HEK293 (cell line): ENCODE measurements around the gene SNAI1.

Source experiments
- CTCF ChIA-PET: fragments of 350-600 bp; formaldehyde crosslinking; extraction: SDS; loops from one replicate; lab custom pipeline; 2021; ENCODE audit warnings: antibody characterized with exemption; lab: Yijun Ruan, JAX
- POLR2A ChIA-PET: fragments of 300-600 bp; formaldehyde crosslinking; extraction: SDS; loops from one replicate; lab custom pipeline; 2020; ENCODE audit warnings: antibody characterized with exemption, inconsistent platforms; lab: Yijun Ruan, JAX
- H3K27ac ChIP-seq: fragments of 200-500 bp; sonication (Bioruptor generic); 2 replicates; pipeline ENCODE4 v1.5.1; 2014; ENCODE audit warnings: low read depth, low read length, control low read depth, inconsistent platforms; ENCODE audit errors: extremely low read depth
- H3K36me3 ChIP-seq, 2 experiments: fragments of 200-500 bp in 1 of 2; sonication (Bioruptor generic) in 1 of 2; 1 replicate in 1 of 2; 2 replicates in 1 of 2; pipeline ENCODE4 v1.5.1; 2014 to 2017; ENCODE audit warnings: inconsistent platforms in 2 of 2, low read length in 2 of 2; ENCODE audit not compliant: control insufficient read depth in 2 of 2, insufficient read depth in 1 of 2
- H3K4me1 ChIP-seq: fragments of 200-500 bp; sonication (Bioruptor generic); 2 replicates; pipeline ENCODE4 v1.5.1; 2014; ENCODE audit warnings: mild to moderate bottlenecking, low read length, inconsistent platforms; ENCODE audit not compliant: control insufficient read depth, insufficient read depth
- H3K4me3 ChIP-seq: 2 replicates; pipeline ENCODE4 v1.5.1; 2011; ENCODE audit warnings: low read depth, mild to moderate bottlenecking, control low read depth, low read length, moderate library complexity
- H3K9me3 ChIP-seq: fragments of 200-500 bp; sonication (Bioruptor generic); 2 replicates; pipeline ENCODE4 v1.5.1; 2014; ENCODE audit warnings: low read depth, low read length, inconsistent platforms; ENCODE audit not compliant: control insufficient read depth, insufficient read depth
- EGR2 ChIP-seq: fragments of 450-650 bp; formaldehyde crosslinking; IDR thresholded peaks from 2 replicates; pipeline ENCODE4 v1.5.1; 2016; ENCODE audit warnings: low read depth, missing biosample characterization, missing genetic modification characterization
- GLI2 ChIP-seq: fragments of 450-650 bp; formaldehyde crosslinking; IDR thresholded peaks from 2 replicates; pipeline ENCODE4; 2017; ENCODE audit warnings: missing biosample characterization, missing genetic modification characterization, low read depth, borderline replicate concordance
- SETDB1 ChIP-seq: IDR thresholded peaks from one replicate; pipeline ENCODE4 v1.6.1; 2017; ENCODE audit warnings: mild to moderate bottlenecking, low read length, moderate library complexity, mixed read lengths; ENCODE audit not compliant: insufficient read length
- YY2 ChIP-seq: fragments of 450-650 bp; formaldehyde crosslinking; IDR thresholded peaks from 2 replicates; pipeline ENCODE4 v1.5.1; 2016; ENCODE audit warnings: missing biosample characterization, missing genetic modification characterization
- ZFHX2 ChIP-seq: fragments of 450-650 bp; formaldehyde crosslinking; conservative IDR thresholded peaks from 2 replicates; pipeline ENCODE4 v1.5.1; 2016; ENCODE audit warnings: missing biosample characterization, missing genetic modification characterization
- ZNF121 ChIP-seq: fragments of 450-650 bp; formaldehyde crosslinking; IDR thresholded peaks from 2 replicates; pipeline ENCODE4 v1.5.1; 2016; ENCODE audit warnings: missing biosample characterization, missing genetic modification characterization
- ZNF157 ChIP-seq: fragments of 450-650 bp; formaldehyde crosslinking; IDR thresholded peaks from 2 replicates; pipeline ENCODE4 v1.5.1; 2016; ENCODE audit warnings: missing biosample characterization, missing genetic modification characterization
- ZNF324 ChIP-seq: fragments of 450-650 bp; formaldehyde crosslinking; IDR thresholded peaks from 2 replicates; pipeline ENCODE4 v1.5.1; 2016; ENCODE audit warnings: missing biosample characterization, missing genetic modification characterization
- ZNF335 ChIP-seq: fragments of 450-650 bp; formaldehyde crosslinking; conservative IDR thresholded peaks from 2 replicates; pipeline ENCODE4 v1.5.1; 2016; ENCODE audit warnings: missing biosample characterization, missing genetic modification characterization
- ZNF350 ChIP-seq: fragments of 450-650 bp; formaldehyde crosslinking; IDR thresholded peaks from 2 replicates; pipeline ENCODE4 v1.5.0; 2017; ENCODE audit warnings: missing biosample characterization, mild to moderate bottlenecking, missing genetic modification characterization
- ZNF423 ChIP-seq: fragments of 450-650 bp; formaldehyde crosslinking; IDR thresholded peaks from 2 replicates; pipeline ENCODE4 v1.5.1; 2016; ENCODE audit warnings: missing biosample characterization, missing genetic modification characterization
- ZNF433 ChIP-seq: fragments of 450-650 bp; formaldehyde crosslinking; IDR thresholded peaks from 2 replicates; pipeline ENCODE4 v1.5.1; 2016; ENCODE audit warnings: missing biosample characterization, missing genetic modification characterization, low read depth
- ZNF677 ChIP-seq: fragments of 450-650 bp; IDR thresholded peaks from 2 replicates; pipeline ENCODE4 v1.5.0; 2018; ENCODE audit warnings: missing biosample characterization, mild to moderate bottlenecking, missing genetic modification characterization, moderate library complexity
- ZNF792 ChIP-seq: fragments of 450-650 bp; formaldehyde crosslinking; IDR thresholded peaks from 2 replicates; pipeline ENCODE4 v1.5.1; 2016; ENCODE audit warnings: missing biosample characterization, missing genetic modification characterization
- TF ChIP-seq, protein P1 (sequence below): fragments of 450-650 bp; formaldehyde crosslinking; IDR thresholded peaks from 2 replicates; pipeline ENCODE4 v1.5.1; 2016; ENCODE audit warnings: missing biosample characterization, missing genetic modification characterization
- TF ChIP-seq, protein P2 (sequence below): fragments of 450-650 bp; formaldehyde crosslinking; IDR thresholded peaks from 2 replicates; pipeline ENCODE4 v1.5.1; 2016; ENCODE audit warnings: missing biosample characterization, missing genetic modification characterization
- TF ChIP-seq, protein P3 (sequence below): fragments of 450-650 bp; formaldehyde crosslinking; IDR thresholded peaks from 2 replicates; pipeline ENCODE4 v1.5.1; 2016; ENCODE audit warnings: missing biosample characterization, missing genetic modification characterization, borderline replicate concordance
- TF ChIP-seq, protein P4 (sequence below): fragments of 450-650 bp; formaldehyde crosslinking; conservative IDR thresholded peaks from 2 replicates; pipeline ENCODE4 v1.5.1; 2016; ENCODE audit warnings: low read depth, missing biosample characterization, missing genetic modification characterization

Gene SNAI1

DNA sequence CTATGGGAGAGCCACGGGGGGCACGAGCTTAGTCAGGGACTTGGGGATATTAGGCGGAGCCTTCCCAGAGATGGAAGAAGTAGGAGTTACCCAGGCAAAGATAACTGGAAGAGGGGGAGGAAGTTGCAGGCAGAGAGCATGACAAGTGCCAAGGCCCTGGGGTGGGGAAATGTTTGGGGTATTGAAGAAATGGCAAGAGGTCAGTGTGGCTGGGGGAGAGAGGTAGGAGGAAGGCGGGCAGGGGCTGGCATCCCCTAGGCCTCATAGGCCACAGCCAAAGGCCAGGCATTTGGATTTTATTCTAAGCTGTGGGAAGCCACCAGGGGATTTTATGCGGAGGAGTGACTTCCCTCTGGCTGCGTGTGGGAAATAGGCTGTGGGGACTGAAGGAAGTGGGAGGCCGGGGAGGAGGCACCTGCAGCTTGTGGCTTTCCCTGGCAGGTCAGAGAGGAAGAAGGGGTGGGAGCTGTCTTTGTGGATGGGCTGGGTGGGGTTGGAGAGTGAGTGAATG, 22.7 kb downstream of the SNAI1 start (continued):
- no peak for TF ChIP-seq SETDB1
- no peak for TF ChIP-seq ZNF350 (tag by site-specific recombination)
- TF ChIP-seq, protein P1, sequence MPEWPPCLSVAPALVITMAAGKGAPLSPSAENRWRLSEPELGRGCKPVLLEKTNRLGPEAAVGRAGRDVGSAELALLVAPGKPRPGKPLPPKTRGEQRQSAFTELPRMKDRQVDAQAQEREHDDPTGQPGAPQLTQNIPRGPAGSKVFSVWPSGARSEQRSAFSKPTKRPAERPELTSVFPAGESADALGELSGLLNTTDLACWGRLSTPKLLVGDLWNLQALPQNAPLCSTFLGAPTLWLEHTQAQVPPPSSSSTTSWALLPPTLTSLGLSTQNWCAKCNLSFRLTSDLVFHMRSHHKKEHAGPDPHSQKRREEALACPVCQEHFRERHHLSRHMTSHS (tag by site-specific recombination), result no peak
- no peak for TF ChIP-seq ZNF157 (tag by site-specific recombination)
- TF ChIP-seq GLI2 (tag by site-specific recombination), result no peak
- peak; percentile 95 for TF ChIP-seq ZFHX2 (tag by site-specific recombination)
- no peak for TF ChIP-seq YY2 (tag by site-specific recombination)
- TF ChIP-seq EGR2 (tag by site-specific recombination), result peak; percentile 98
- TF ChIP-seq, protein P2, sequence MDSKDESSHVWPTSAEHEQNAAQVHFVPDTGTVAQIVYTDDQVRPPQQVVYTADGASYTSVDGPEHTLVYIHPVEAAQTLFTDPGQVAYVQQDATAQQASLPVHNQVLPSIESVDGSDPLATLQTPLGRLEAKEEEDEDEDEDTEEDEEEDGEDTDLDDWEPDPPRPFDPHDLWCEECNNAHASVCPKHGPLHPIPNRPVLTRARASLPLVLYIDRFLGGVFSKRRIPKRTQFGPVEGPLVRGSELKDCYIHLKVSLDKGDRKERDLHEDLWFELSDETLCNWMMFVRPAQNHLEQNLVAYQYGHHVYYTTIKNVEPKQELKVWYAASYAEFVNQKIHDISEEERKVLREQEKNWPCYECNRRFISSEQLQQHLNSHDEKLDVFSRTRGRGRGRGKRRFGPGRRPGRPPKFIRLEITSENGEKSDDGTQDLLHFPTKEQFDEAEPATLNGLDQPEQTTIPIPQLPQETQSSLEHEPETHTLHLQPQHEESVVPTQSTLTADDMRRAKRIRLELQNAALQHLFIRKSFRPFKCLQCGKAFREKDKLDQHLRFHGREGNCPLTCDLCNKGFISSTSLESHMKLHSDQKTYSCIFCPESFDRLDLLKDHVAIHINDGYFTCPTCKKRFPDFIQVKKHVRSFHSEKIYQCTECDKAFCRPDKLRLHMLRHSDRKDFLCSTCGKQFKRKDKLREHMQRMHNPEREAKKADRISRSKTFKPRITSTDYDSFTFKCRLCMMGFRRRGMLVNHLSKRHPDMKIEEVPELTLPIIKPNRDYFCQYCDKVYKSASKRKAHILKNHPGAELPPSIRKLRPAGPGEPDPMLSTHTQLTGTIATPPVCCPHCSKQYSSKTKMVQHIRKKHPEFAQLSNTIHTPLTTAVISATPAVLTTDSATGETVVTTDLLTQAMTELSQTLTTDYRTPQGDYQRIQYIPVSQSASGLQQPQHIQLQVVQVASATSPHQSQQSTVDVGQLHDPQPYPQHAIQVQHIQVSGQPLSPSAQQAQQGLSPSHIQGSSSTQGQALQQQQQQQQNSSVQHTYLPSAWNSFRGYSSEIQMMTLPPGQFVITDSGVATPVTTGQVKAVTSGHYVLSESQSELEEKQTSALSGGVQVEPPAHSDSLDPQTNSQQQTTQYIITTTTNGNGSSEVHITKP (tag by site-specific recombination), result 0 out of 2 replicates have a peak, but pooled peaks have one; percentile 4
- TF ChIP-seq ZNF324 (tag by site-specific recombination), result no peak
- no peak for TF ChIP-seq ZNF792

DNA sequence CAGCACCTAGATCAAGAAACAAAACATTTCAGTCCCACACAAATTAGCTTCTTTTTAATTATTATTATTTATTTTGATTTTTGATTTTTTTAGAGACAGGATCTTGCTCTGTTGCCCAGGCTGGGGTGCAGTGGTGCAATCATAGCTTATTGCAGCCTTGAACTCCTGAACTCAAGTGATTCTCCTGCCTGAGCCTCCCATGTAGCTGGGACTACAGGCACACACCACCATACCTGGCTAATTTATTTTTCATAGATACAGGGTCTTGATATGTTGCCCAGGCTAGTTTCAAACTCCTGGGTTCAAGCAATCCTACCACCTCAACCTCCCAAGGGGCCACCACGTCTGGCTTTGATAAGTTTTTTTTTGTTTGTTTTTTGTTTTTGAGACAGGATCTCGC, 24.6 kb downstream of the SNAI1 start:
- H3K4me1 ChIP-seq, result no peaks in the 10 kb centered on the region
- TF ChIP-seq ZNF677 (tag by site-specific recombination) (no peak), ZNF423 (no peak), ZNF121 (tag by site-specific recombination) (peak; percentile 83), ZNF335 (tag by site-specific recombination) (0 out of 2 replicates have a peak, but pooled peaks have one; percentile 2), ZNF433 (tag by site-specific recombination) (no peak)
- TF ChIP-seq, protein P3, sequence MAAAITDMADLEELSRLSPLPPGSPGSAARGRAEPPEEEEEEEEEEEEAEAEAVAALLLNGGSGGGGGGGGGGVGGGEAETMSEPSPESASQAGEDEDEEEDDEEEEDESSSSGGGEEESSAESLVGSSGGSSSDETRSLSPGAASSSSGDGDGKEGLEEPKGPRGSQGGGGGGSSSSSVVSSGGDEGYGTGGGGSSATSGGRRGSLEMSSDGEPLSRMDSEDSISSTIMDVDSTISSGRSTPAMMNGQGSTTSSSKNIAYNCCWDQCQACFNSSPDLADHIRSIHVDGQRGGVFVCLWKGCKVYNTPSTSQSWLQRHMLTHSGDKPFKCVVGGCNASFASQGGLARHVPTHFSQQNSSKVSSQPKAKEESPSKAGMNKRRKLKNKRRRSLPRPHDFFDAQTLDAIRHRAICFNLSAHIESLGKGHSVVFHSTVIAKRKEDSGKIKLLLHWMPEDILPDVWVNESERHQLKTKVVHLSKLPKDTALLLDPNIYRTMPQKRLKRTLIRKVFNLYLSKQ, result no peak
- TF ChIP-seq, protein P4, sequence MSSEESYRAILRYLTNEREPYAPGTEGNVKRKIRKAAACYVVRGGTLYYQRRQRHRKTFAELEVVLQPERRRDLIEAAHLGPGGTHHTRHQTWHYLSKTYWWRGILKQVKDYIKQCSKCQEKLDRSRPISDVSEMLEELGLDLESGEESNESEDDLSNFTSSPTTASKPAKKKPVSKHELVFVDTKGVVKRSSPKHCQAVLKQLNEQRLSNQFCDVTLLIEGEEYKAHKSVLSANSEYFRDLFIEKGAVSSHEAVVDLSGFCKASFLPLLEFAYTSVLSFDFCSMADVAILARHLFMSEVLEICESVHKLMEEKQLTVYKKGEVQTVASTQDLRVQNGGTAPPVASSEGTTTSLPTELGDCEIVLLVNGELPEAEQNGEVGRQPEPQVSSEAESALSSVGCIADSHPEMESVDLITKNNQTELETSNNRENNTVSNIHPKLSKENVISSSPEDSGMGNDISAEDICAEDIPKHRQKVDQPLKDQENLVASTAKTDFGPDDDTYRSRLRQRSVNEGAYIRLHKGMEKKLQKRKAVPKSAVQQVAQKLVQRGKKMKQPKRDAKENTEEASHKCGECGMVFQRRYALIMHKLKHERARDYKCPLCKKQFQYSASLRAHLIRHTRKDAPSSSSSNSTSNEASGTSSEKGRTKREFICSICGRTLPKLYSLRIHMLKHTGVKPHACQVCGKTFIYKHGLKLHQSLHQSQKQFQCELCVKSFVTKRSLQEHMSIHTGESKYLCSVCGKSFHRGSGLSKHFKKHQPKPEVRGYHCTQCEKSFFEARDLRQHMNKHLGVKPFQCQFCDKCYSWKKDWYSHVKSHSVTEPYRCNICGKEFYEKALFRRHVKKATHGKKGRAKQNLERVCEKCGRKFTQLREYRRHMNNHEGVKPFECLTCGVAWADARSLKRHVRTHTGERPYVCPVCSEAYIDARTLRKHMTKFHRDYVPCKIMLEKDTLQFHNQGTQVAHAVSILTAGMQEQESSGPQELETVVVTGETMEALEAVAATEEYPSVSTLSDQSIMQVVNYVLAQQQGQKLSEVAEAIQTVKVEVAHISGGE (tag by site-specific recombination), result no peak
- TF ChIP-seq, all 188 proteins: peak for 2
- H3K9me3 ChIP-seq, result no peaks in the 10 kb centered on the region
- ChIA-PET POLR2A (interaction anchor here (0.6 to 1.0 kb wide), 2 partner anchors 24 to 27 kb away, joined by 3 to 7 read pairs; partner anchors contain the start of gene SNAI1), CTCF (interaction anchor here (4.9 kb wide), 1 partner anchor 63 kb away, joined by 28 read pairs; no protein-coding TSS in a partner anchor)
- no peaks in the 10 kb centered on the region for H3K36me3 ChIP-seq
- no peak overlapping the region for H3K4me3 ChIP-seq
- no peak overlapping the region for H3K27ac ChIP-seq
